Inflammatory macrophage treated with lipopolysaccharide for 1 hour (primary cell): ENCODE results near the gene MAGED1.
"Not testable (repeated sequence)": the region's sequence is repeated elsewhere in the genome, so short reads cannot be mapped to it uniquely, and the experiment has no call there.

Experiments used
- DNase-seq, 2 donors: peaks; one replicate each; pipeline ENCODE4 v3.0.0-alpha.2; 2020 to 2022

The MAGED1 gene

DNA sequence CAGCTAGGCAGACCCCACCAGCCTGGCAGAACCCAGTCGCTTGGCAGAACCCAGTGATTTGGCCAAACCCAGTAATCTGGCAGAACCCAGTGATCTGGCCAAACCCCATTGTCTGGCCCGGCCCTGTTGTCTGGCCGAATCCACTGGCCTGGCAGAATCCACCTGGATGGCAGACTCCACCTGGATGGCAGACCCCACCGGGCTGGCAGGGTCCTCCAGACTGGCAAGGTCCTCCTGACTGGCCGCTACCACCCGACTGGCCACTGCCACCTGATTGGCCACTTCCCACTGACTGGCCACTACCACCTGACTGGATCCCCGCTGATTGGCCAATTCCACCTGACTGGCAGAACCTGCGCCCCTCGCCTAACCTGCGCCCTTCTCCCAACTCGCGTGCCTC is 3.2 kb downstream of the MAGED1 start:
- DNase-seq, result no peak

DNA sequence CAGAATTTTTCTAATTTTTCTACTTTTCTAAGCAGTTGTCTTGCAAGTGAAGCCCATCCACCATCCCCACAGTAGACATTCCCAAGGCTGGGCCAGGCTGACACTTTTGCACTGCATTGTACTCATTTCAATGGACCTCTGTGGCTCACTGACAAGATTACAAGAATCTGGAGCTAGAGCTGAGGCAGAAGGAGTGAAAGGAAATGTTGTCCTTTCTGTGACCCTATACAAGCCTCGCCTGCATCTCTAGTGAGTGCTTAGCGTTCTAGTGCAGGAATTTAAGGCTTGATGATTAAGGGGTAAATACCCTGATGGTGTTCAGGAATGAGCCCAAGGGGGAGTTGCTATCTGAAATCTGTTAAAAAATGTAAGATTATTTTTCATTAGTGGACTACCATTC is 6.3 kb downstream of the MAGED1 start:
- DNase-seq, result no peak

DNA sequence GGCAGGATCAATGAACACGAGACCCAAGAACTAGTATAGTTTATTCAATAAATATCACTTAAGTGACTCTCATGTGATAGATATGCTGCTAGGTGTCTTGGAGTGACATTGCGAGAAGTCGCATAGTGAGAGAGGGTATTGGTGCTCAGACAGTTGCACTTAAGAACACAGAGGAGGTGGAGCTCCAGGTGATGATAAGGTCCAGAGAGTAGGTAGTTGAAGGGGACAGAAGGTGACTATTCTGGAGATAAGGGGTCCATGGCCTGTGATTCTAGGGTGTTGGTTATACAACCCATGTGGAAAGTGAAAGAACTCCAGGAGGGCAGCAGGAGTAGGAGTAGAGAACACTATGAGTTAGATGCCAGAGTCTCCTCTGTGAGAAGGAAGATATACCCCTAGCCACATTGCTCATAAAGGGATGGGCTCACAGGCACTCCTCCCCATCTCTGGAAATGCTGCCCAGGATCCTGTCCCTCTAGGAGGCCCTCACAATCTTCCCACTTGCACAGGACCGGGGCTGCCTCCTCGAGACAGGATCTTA is 9.2 kb downstream of the MAGED1 start:
- DNase-seq, result no peak

DNA sequence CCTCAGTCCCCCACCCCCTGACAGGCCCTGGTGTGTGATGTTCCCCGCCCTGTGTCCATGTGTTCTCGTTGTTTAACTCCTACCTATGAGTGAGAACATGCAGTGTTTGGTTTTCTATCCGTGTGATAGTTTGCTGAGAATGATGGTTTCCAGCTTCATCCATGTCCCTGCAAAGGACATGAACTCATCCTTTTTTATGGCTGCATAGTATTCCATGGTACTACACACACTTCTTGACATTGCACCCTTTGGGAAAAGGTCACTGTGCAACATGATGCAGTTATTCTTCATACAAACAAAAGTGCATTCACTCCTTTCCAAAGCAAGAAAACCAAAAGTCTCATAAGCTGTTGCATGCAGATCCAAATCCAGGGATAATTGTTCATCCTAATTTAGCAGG is 11.7 kb downstream of the MAGED1 start:
- not testable (repeated sequence) for DNase-seq

DNA sequence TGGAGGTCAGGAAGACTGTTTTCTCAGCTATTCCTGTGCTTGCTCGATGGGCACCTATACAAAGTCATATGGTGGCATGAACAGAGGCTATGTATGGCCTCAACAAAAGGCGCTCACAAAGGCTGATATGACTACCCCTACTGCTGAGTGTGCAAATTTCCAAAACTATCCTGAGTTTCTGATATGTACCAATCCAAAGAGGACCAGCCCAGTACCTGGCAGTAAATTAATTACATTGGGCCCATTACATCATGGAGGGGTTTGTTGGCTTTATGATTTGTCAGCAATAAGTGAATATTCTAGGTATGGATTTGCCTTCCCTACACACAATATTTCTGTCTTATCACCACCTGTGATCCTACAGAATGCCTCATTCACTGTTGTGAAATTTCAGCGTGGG is 12.3 kb downstream of the MAGED1 start:
- no peak for DNase-seq

DNA sequence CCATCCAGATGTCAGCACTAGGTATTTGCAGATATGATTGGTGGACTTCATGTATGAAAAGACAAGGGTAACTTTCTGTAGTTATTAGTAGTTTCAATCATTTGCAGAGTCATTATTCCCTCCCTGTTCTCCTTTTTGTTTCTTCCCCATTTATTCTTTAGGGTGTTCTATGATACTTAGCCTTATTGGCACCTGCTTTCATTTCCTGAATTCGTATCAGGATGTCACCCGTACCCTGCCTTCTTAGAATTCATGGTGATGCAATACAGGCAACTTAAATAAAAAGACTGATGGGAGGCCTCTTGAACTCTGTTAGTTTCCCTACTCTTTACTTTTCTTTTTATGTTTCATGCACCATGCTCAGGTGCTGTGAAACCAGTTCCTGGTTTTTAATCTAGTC is 24.2 kb downstream of the MAGED1 start:
- no peak for DNase-seq

DNA sequence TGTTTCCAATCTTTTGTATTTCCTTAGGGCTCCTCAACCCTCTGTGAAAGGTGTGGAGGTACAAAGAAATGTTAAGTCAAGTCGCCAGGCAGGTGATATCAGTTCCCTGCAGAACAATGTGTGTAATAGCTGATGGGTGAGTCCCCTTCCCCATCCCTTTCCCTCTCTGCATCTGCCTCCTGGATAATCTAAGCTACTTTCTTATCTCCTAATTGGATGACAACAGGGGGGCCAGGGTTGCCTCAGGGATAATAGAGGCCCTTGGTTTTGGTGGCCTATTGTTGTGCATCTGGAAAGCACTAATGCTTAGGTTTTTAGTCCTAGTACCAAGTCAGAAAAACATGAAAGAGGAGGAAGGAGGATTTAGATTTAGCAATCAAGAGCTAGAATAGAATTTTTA is 29.1 kb downstream of the MAGED1 start:
- DNase-seq, result no peak

DNA sequence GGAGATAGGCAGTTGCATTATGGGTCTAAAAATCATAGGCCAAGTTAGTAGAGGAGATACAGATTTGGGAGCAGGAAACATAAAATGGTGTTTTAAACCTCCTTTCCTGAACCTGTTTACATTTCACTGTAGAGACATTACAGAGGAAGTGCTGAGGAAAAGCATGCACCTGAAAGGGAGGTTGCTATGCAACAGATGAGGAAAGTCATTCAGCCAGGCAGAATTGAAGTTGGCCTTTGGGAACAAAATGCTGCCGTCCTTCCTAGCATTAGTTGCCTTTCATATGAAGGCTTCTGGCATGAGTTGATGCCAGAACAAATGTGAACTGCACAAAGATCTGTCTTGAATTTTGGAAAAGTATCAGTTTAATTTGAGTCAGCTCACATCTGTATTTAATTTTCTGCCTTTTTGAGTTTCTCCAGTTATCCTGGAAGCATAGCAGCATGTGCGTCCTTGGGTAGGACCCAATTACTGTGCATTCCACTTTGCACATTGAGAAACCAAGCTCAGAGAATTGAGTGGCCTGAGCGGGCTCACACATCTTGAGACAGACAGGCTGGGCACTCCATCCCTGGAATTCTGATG is 38.2 kb downstream of the MAGED1 start:
- no peak for DNase-seq
